H1 (cell line): ENCODE data around the gene TRPV6. TPM values are rescaled to one million over a fixed set of nuclear protein-coding genes. Genes with fewer than 3 reads are reported as not detected.

ENCODE experiments used
- GTF2F1 ChIP-seq: IDR thresholded peaks from 2 replicates; pipeline ENCODE4 v1.6.1; 2012; ENCODE audit warnings: low read depth, low read length, improper control_type of control experiment, borderline replicate concordance
- HDAC2 ChIP-seq, 2 experiments: fragments of 300-600 bp in 1 of 2; sonication (generic) in 1 of 2; IDR thresholded peaks; 2 replicates each; pipeline ENCODE4 v1.6.1; 2011 to 2012; ENCODE audit warnings: low read depth in 2 of 2, low read length in 2 of 2, mild to moderate bottlenecking in 2 of 2, moderate library complexity in 2 of 2, borderline replicate concordance in 1 of 2, inconsistent platforms in 1 of 2
- NANOG ChIP-seq: IDR thresholded peaks from 2 replicates; pipeline ENCODE4 v1.6.1; 2011; ENCODE audit warnings: low read length, low read depth, mild to moderate bottlenecking, inconsistent platforms; ENCODE audit not compliant: insufficient read depth, poor library complexity, severe bottlenecking
- RXRA ChIP-seq: IDR thresholded peaks from 2 replicates; pipeline ENCODE4 v1.6.1; 2011; ENCODE audit warnings: low read depth, mild to moderate bottlenecking, low read length, moderate library complexity; ENCODE audit not compliant: insufficient read depth
- SP1 ChIP-seq: IDR thresholded peaks from 2 replicates; pipeline ENCODE4 v1.6.1; 2011; ENCODE audit warnings: low read depth, low read length
- SP2 ChIP-seq: IDR thresholded peaks from 2 replicates; pipeline ENCODE4 v1.6.1; 2012; ENCODE audit warnings: mild to moderate bottlenecking, low read length, inconsistent platforms
- TEAD4 ChIP-seq: IDR thresholded peaks from 2 replicates; pipeline ENCODE4 v1.6.1; 2012; ENCODE audit warnings: low read depth, low read length, inconsistent platforms, mixed read lengths
- polyA plus RNA-seq, 7 experiments: library from polyadenylated mRNA; depleted of rRNA in 3 of 7; stranded (reverse) in 5 of 7; unstranded in 2 of 7; fragments of >200 nt in 5 of 7; fragments of 200-250 nt in 2 of 7; gene quantifications; 1 replicate in 5 of 7; 2 replicates in 1 of 7; 4 replicates in 1 of 7; pipeline versions ENCODE4 v1.2.1 to v1.2.3, GENCODE V29; 2011 to 2013; ENCODE audit warnings: missing spikeins in 2 of 7, mixed read lengths in 2 of 7
- total RNA-seq: library from RNA; stranded (reverse); fragmentation: NEBNext Ultra II Directional; extraction: Animal tissue kit (Norgen Biotek cat#: 25700); gene quantifications from 2 replicates; pipeline ENCODE4 v1.2.1, GENCODE V29; 2021

The TRPV6 gene
- total and polyA plus RNA-seq, 2 of the 8 experiments (the other 6 are each of a cell fraction or from before 2014, with no cell fraction given): 0.52 to 1.1 TPM

GRCh38 chr7:142932386-142933091 lies 47.0 kb upstream of the TRPV6 start (continued):
- TF ChIP-seq HDAC2 (IDR thresholded peaks at IDR 0.05; ENCODE audit: borderline replicate concordance in 1 of 2, low read depth in 2 of 2, low read length in 2 of 2): no peak
- no peak for TF ChIP-seq NANOG
- TF ChIP-seq SP2: no peak
- no peak for TF ChIP-seq GTF2F1
- no peak for TF ChIP-seq RXRA
- TF ChIP-seq TEAD4: no peak
- no peak for TF ChIP-seq SP1
